Measurements from ENCODE around the gene FXYD2. TPM values are rescaled to one million over a fixed set of nuclear protein-coding genes. Genes with fewer than 3 reads are reported as not detected.

Gene FXYD2
- total and polyA plus RNA-seq, 9 donors: 1.7 to 23.1 (median 10.5) TPM

GRCh38 chr11:117820516-117820915 is 4.0 kb downstream of the FXYD2 start:
- DNase-seq: no peak
- no peaks in the 10 kb centered on the region for H3K27me3 ChIP-seq
- H3K4me3 ChIP-seq: no peak overlapping the region
- 89 to 93% (median 91%) methylated on average over 10 of the region's 10 CpGs for WGBS, 3 donors
- no peak overlapping the region for H3K27ac ChIP-seq
- H3K36me3 ChIP-seq: no peaks in the 10 kb centered on the region
- TF ChIP-seq CTCF (IDR thresholded peaks at IDR 0.05) (no peak), EP300 (IDR thresholded peaks at IDR 0.05) (no peak)
- H3K4me1 ChIP-seq (ENCODE audit: insufficient read depth): peaks cover 21% of the 10 kb centered on the region
- H3K9me3 ChIP-seq: no peaks in the 10 kb centered on the region
- intact Hi-C loops (cut with DNase I): no loop called here

GRCh38 chr11:117820071-117820470 is 4.5 kb downstream of the FXYD2 start:
- intact Hi-C loops (cut with DNase I): no loop called here
- H3K9me3 ChIP-seq: no peaks in the 10 kb centered on the region
- no peaks in the 10 kb centered on the region for H3K27me3 ChIP-seq
- no peak overlapping the region for H3K4me3 ChIP-seq
- no peak overlapping the region for H3K27ac ChIP-seq
- TF ChIP-seq CTCF (IDR thresholded peaks at IDR 0.05) (no peak), EP300 (IDR thresholded peaks at IDR 0.05) (no peak), POLR2A (IDR thresholded peaks at IDR 0.05) (no peak)
- H3K36me3 ChIP-seq: no peaks in the 10 kb centered on the region
- H3K4me1 ChIP-seq (ENCODE audit: insufficient read depth): peaks cover 16% of the 10 kb centered on the region
- WGBS, 3 donors: 89 to 92% (median 92%) methylated on average over 11 of the region's 11 CpGs
- DNase-seq: no peak

DNA sequence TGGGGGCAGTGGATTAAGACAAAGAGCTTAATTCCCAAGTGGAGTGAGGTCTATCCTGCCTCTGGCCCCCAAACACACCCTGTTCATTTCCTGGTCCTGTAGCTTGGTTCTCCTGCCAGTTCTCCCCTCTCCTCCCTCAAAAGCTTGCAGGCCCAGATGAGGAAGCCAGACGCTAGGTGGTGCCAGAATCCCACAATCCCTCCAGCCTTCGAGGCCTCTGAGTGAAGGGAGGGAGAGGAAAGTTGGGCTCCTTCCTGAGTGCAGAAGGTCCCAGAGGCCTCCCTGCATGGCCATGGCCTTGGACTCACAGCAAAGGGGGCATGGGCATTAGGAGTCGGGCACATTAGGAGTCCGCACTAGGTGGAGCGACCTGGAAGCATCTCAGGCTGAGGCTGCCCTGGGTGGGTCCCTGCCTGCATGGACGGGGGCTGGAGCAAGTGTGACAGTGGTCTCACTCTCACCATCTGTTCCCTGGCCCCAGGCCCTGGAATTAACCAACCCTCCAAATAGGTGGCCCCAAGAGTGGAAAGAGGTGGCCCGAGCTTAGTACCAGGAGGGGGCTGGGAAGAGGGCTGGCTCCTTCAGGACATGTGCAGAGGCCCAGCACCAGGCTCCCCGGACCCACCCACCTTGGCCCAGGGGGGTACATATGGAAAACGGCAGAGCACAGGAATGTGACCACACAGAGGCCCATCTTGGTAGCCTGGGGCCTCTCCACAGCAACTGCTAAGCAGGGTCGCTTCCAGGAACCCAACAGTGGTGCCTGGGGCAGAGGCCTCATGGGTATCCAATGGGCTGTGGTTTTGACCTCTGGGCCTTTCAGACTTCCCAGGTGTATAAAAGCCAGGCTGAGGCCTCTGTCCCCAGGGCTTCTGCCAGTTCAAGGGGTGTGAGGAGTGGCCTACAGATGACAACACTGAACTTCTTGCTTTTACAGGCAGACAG is 5.2 kb downstream of the FXYD2 start:
- H3K36me3 ChIP-seq: no peaks in the 10 kb centered on the region
- peaks cover 10% of the 10 kb centered on the region for H3K4me1 ChIP-seq (ENCODE audit: insufficient read depth)
- no peaks in the 10 kb centered on the region for H3K27me3 ChIP-seq
- DNase-seq: peak; percentile 42 to 80 (median 66)
- no peak overlapping the region for H3K4me3 ChIP-seq
- 55 to 69% (median 62%) methylated on average over 9 to 10 of the region's 10 CpGs for WGBS, 3 donors
- H3K9me3 ChIP-seq: no peaks in the 10 kb centered on the region
- TF ChIP-seq EP300 (IDR thresholded peaks at IDR 0.05) (no peak), CTCF (IDR thresholded peaks at IDR 0.05) (peak; percentile 16 to 37 (median 34))
- no peak overlapping the region for H3K27ac ChIP-seq
- intact Hi-C loops (cut with DNase I): loop anchor here in 3 of 4 donors (5.0 kb wide), 3 partner anchors 128 to 392 kb away; no protein-coding TSS in a partner anchor

DNA sequence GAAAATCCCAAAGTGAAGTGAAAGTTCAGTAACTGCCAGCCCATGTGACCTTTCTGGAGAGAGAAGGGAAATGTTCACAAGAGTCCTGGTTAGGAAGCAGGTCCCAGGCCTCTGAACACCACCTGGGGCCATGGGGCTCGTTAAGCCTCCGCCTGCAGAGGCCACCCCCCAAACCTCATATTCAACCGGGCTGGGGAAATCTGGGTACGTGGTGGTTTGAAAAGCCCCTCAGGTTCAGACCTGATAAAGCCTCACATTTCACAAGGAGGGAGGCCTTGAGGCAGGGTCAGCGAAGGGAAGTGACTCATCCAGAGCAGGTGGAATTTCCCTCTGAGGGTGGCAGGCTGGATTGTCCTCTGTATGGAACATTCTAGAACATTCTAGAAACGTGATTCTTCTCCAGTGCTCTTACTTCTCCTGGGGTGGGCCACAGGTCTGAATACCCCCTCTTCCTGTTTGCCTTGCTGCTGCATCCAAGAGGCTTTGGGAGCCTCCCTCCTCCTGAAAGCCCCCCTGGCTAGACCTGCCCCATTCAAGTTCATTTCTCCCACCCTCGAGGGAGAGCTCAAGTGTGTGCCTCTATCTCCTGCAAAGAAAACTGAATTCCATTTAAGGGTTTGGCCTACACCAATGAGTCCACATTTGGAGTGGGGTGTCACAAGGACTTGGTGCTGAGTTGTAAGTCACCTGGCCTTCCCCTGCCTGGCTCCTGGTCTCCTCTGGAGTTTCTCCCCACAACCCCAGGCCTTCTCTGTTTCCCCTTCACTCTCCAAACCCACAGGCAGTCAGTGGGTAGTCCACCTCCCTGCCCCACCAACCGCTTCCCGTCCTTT is 6.3 kb downstream of the FXYD2 start:
- intact Hi-C loops (cut with DNase I): loop anchor here in 3 of 4 donors (5.0 kb wide), 3 partner anchors 129 to 391 kb away; no protein-coding TSS in a partner anchor
- peak in 1 of 3 donors; percentile 23 for TF ChIP-seq CTCF (IDR thresholded peaks at IDR 0.05)
- no peak for TF ChIP-seq EP300 (IDR thresholded peaks at IDR 0.05)
- Histone ChIP-seq H3K27me3 (no peaks in the 10 kb centered on the region), H3K4me1 (ENCODE audit: insufficient read depth) (peaks cover 3% of the 10 kb centered on the region), H3K9me3 (no peaks in the 10 kb centered on the region), H3K4me3 (no peak overlapping the region), H3K27ac (no peak overlapping the region), H3K36me3 (no peaks in the 10 kb centered on the region)
- peak in 1 of 5 donors; percentile 32 for DNase-seq
- WGBS, 3 donors: 61 to 69% (median 64%) methylated on average over 9 of the region's 9 CpGs
